GM12892 (cell line): Measurements from ENCODE around the gene RBM15.

Experiments used
- POLR2A ChIP-seq: IDR thresholded peaks from 2 replicates; pipeline ENCODE4 v1.6.1; 2011; ENCODE audit warnings: low read depth, low read length, control low read depth
- POLR2AphosphoS5 ChIP-seq: IDR thresholded peaks from 2 replicates; pipeline ENCODE4 v1.6.1; 2011; ENCODE audit warnings: low read depth, low read length, control low read depth

DNA sequence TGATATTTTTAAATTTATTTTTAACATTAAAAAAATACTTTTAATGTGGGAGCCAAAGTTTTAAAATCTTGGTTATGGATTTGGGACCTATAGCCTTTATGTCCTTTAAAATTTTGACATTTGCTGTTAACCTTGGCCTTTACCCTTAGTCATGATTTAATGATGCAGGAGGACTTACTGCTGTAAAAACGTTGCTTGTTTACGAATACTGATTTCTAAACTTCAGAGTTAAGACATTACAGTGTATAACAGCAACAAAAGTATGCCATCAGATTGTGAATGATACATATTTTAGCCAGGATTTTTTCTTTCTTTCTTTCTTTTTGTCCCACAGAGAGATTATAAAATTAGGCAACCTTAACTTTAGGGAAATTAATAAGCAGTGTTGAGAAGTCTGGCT is 8.9 kb downstream of the RBM15 start:
- TF ChIP-seq POLR2AphosphoS5 (no peak), POLR2A (no peak)
